ENCODE measurements around the gene BRSK2.

DNA sequence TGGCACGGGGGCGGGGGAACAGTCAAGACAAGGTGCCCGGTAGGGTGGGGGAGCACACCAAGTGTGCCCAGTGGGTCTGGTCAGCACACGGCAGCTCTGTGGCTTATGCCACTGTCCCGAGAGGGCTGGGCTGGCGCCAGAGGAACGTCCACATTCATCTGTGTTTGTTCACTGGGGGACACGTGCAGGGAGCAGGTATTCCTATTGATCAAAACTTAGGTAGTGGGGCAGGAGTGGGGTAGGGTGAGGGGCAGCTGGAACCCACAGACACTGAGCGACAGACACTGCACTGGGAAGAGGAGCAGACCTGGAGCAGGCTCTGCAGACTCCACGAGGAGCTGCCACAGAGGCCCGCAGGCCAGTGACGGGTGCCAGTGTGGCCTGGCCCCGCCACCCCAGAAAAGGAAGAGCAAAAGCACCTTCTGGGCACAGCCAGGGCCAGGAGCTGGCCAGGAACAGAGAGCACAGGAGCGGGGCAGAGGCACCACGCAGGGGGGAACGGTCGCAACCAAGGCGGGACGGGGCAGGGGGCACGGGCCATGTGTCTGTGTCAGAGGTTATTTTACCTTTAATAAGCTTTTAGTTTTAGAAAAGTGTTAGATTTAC is 98.9 kb downstream of the BRSK2 start:
- no peak for TF ChIP-seq TARDBP (IDR thresholded peaks at IDR 0.05)
- TF ChIP-seq ELF4 (IDR thresholded peaks at IDR 0.05) = no peak
- no peak for TF ChIP-seq HDGF (IDR thresholded peaks at IDR 0.05; ENCODE audit: borderline replicate concordance)
- TF ChIP-seq, protein P1, sequence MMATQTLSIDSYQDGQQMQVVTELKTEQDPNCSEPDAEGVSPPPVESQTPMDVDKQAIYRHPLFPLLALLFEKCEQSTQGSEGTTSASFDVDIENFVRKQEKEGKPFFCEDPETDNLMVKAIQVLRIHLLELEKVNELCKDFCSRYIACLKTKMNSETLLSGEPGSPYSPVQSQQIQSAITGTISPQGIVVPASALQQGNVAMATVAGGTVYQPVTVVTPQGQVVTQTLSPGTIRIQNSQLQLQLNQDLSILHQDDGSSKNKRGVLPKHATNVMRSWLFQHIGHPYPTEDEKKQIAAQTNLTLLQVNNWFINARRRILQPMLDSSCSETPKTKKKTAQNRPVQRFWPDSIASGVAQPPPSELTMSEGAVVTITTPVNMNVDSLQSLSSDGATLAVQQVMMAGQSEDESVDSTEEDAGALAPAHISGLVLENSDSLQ (IDR thresholded peaks at IDR 0.05) = no peak
- TF ChIP-seq BHLHE40 (IDR thresholded peaks at IDR 0.05; ENCODE audit: borderline replicate concordance) = no peak
- TF ChIP-seq FOXM1 (IDR thresholded peaks at IDR 0.05; ENCODE audit: borderline replicate concordance) = no peak
- TF ChIP-seq SP1 (IDR thresholded peaks at IDR 0.05) = no peak
- no peak for TF ChIP-seq FOXK2 (IDR thresholded peaks at IDR 0.05)
- TF ChIP-seq L3MBTL2 (conservative IDR thresholded peaks at IDR 0.05) = no peak
- TF ChIP-seq ZNF384 (IDR thresholded peaks at IDR 0.05) = no peak
- TF ChIP-seq ARNT (IDR thresholded peaks at IDR 0.05) = no peak
- TF ChIP-seq SUZ12 (IDR thresholded peaks at IDR 0.05) = no peak
- TF ChIP-seq NFRKB (IDR thresholded peaks at IDR 0.05) = no peak
- no peak for TF ChIP-seq LEF1 (IDR thresholded peaks at IDR 0.05; ENCODE audit: borderline replicate concordance)
